ENCODE results near the gene CLPX.
"Not testable (repeated sequence)": the region's sequence is repeated elsewhere in the genome, so short reads cannot be mapped to it uniquely, and the experiment has no call there.

CLPX gene

GRCh38 chr15:65204931-65205660 is 20.0 kb upstream of the CLPX start:
- DNase-seq = no peak

GRCh38 chr15:65204236-65204930 is 19.2 kb upstream of the CLPX start:
- no peak for DNase-seq

- no peak for DNase-seq
Measured at GRCh38 chr15:65201918-65202317, 16.8 kb upstream of the CLPX start.

- DNase-seq = no peak
Measured at GRCh38 chr15:65198571-65198970, 13.4 kb upstream of the CLPX start.

- no peak for DNase-seq
Measured at GRCh38 chr15:65197337-65197645, 12.1 kb upstream of the CLPX start.

- DNase-seq = no peak
Measured at GRCh38 chr15:65196637-65197336, 11.6 kb upstream of the CLPX start.

- no peak for DNase-seq
Measured at GRCh38 chr15:65195548-65195923, 10.4 kb upstream of the CLPX start.

- DNase-seq = no peak
Measured at GRCh38 chr15:65194826-65195547, 9.8 kb upstream of the CLPX start.

GRCh38 chr15:65192016-65192415 is 6.9 kb upstream of the CLPX start:
- no peak for DNase-seq

- DNase-seq = peak; percentile 62
Measured at GRCh38 chr15:65189102-65189740, 4.1 kb upstream of the CLPX start.

GRCh38 chr15:65188472-65188871 is 3.3 kb upstream of the CLPX start:
- not testable (repeated sequence) for DNase-seq

GRCh38 chr15:65184305-65184867 is 756 bp downstream of the CLPX start:
- peak; percentile 68 for DNase-seq

- no peak for DNase-seq
Measured at GRCh38 chr15:65183865-65184159, 1.3 kb downstream of the CLPX start.

GRCh38 chr15:65182538-65182937 is 2.6 kb downstream of the CLPX start:
- DNase-seq = no peak

- not testable (repeated sequence) for DNase-seq
Measured at GRCh38 chr15:65181582-65182353, 3.4 kb downstream of the CLPX start.

GRCh38 chr15:65180167-65180566 is 5.0 kb downstream of the CLPX start:
- DNase-seq = no peak

- DNase-seq = peak; percentile 4
Measured at GRCh38 chr15:65177901-65178300, 7.2 kb downstream of the CLPX start.

- DNase-seq = no peak
Measured at GRCh38 chr15:65176056-65176455, 9.1 kb downstream of the CLPX start.

GRCh38 chr15:65175511-65175910 is 9.6 kb downstream of the CLPX start:
- no peak for DNase-seq

- no peak for DNase-seq
Measured at GRCh38 chr15:65174509-65174908, 10.6 kb downstream of the CLPX start.

- DNase-seq = no peak
Measured at GRCh38 chr15:65172531-65172930, 12.6 kb downstream of the CLPX start.

GRCh38 chr15:65171428-65171827 is 13.7 kb downstream of the CLPX start:
- no peak for DNase-seq
